GM18520 (cell line): ENCODE measurements around the gene BDKRB2.

Experiments
- ATAC-seq: cut with Tn5 transposase; IDR thresholded peaks from one replicate; pipeline ENCODE4 v1.9.1; 2021; ENCODE audit not compliant: unreplicated experiment

The BDKRB2 gene

GRCh38 chr14:96204151-96205058 is at the start of gene BDKRB2:
Gene BDKRB2, plus strand, starts transcription at chr14:96204839. Its CDS starts 32,269 bp downstream, at chr14:96237108.
- ATAC-seq, result no peak

- ATAC-seq, result no peak
Measured at GRCh38 chr14:96154900-96155299, 49.7 kb upstream of the BDKRB2 start.

GRCh38 chr14:96156804-96157760 is 47.6 kb upstream of the BDKRB2 start:
- no peak for ATAC-seq

GRCh38 chr14:96158735-96159134 is 45.9 kb upstream of the BDKRB2 start:
- no peak for ATAC-seq

- no peak for ATAC-seq
Measured at GRCh38 chr14:96160076-96160912, 44.3 kb upstream of the BDKRB2 start.

- no peak for ATAC-seq
Measured at GRCh38 chr14:96160913-96161310, 43.7 kb upstream of the BDKRB2 start.

- no peak for ATAC-seq
Measured at GRCh38 chr14:96161636-96162035, 43.0 kb upstream of the BDKRB2 start.

- ATAC-seq, result no peak
Measured at GRCh38 chr14:96162265-96162664, 42.4 kb upstream of the BDKRB2 start.

GRCh38 chr14:96162741-96163140 is 41.9 kb upstream of the BDKRB2 start:
- no peak for ATAC-seq

GRCh38 chr14:96164861-96165490 is 39.7 kb upstream of the BDKRB2 start:
- ATAC-seq, result no peak

GRCh38 chr14:96165493-96166436 is 38.9 kb upstream of the BDKRB2 start:
- no peak for ATAC-seq

- ATAC-seq, result no peak
Measured at GRCh38 chr14:96166461-96167223, 38.0 kb upstream of the BDKRB2 start.

- no peak for ATAC-seq
Measured at GRCh38 chr14:96167224-96168148, 37.2 kb upstream of the BDKRB2 start.

GRCh38 chr14:96168581-96168980 is 36.1 kb upstream of the BDKRB2 start:
- ATAC-seq, result no peak

GRCh38 chr14:96170961-96171592 is 33.6 kb upstream of the BDKRB2 start:
- ATAC-seq, result no peak

GRCh38 chr14:96173636-96174475 is 30.8 kb upstream of the BDKRB2 start:
- ATAC-seq, result no peak
